SH-SY5Y (cell line): ENCODE results near the gene STX4.

Experiments
- GATA2 ChIP-seq: IDR thresholded peaks from 2 replicates; pipeline ENCODE4 v1.6.1; 2011; ENCODE audit warnings: mild to moderate bottlenecking, low read depth, low read length
- GATA3 ChIP-seq: IDR thresholded peaks from 2 replicates; pipeline ENCODE4 v1.6.1; 2011; ENCODE audit warnings: low read depth, mild to moderate bottlenecking, low read length, moderate library complexity

DNA sequence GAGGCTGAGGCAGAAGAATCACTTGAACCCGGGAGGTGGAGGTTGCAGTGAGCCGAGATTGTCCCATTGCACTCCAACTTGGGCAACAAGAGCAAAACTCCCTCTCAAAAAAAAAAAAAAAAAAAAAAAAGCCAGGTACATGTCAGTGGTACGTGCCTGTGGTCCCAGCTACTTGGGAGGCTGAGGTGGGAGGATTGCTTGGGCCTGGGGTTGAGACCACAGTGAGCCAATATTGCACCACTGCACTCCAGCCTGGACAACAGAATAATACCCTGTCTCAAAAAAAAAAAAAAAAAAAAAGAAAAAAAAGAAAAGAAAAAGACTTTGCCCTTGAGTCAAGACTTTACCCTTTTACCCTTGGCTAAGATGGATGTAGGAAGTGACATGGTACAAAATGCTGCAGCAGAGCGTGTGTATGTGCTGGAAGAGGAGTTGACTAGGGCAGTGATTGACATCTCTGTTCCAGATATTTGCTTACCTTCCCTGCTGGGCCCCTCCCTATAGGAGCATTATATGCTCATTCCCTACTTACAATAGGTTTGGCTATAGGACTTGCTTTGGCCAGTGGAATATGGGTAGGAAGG lies 10.6 kb downstream of the STX4 start:
- TF ChIP-seq GATA3 (no peak), GATA2 (no peak)
